H1 (cell line): ENCODE data around the gene FCGR2B.
"Not testable (repeated sequence)": the region's sequence is repeated elsewhere in the genome, so short reads cannot be mapped to it uniquely, and the experiment has no call there.

Experiments
- CHD1 ChIP-seq: IDR thresholded peaks from 2 replicates; pipeline ENCODE4 v1.6.1; 2012; ENCODE audit warnings: low read depth, low read length, improper control_type of control experiment
- RFX5 ChIP-seq: IDR thresholded peaks from 2 replicates; pipeline ENCODE4 v1.6.1; 2011; ENCODE audit warnings: low read depth, low read length, improper control_type of control experiment, borderline replicate concordance

GRCh38 chr1:161624605-161625004 is 38.3 kb upstream of the FCGR2B start:
- TF ChIP-seq RFX5, CHD1: not testable (repeated sequence)
